Measurements from ENCODE around the gene CNR1.

- TF ChIP-seq, protein P1, sequence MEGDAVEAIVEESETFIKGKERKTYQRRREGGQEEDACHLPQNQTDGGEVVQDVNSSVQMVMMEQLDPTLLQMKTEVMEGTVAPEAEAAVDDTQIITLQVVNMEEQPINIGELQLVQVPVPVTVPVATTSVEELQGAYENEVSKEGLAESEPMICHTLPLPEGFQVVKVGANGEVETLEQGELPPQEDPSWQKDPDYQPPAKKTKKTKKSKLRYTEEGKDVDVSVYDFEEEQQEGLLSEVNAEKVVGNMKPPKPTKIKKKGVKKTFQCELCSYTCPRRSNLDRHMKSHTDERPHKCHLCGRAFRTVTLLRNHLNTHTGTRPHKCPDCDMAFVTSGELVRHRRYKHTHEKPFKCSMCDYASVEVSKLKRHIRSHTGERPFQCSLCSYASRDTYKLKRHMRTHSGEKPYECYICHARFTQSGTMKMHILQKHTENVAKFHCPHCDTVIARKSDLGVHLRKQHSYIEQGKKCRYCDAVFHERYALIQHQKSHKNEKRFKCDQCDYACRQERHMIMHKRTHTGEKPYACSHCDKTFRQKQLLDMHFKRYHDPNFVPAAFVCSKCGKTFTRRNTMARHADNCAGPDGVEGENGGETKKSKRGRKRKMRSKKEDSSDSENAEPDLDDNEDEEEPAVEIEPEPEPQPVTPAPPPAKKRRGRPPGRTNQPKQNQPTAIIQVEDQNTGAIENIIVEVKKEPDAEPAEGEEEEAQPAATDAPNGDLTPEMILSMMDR (conservative IDR thresholded peaks at IDR 0.05; ENCODE audit: low read depth, low read length), result no peak
- TF ChIP-seq RAD21 (IDR thresholded peaks at IDR 0.05; ENCODE audit: low read length) (no peak), BHLHE40 (IDR thresholded peaks at IDR 0.05; ENCODE audit: low read depth, low read length) (no peak), POLR2A (IDR thresholded peaks at IDR 0.05; ENCODE audit: low read depth, low read length) (no peak), CEBPB (IDR thresholded peaks at IDR 0.05; ENCODE audit: low read depth, low read length) (no peak), MAZ (IDR thresholded peaks at IDR 0.05; ENCODE audit: borderline replicate concordance, low read depth, low read length) (no peak), RFX5 (IDR thresholded peaks at IDR 0.05; ENCODE audit: low read depth, low read length) (no peak), CHD1 (IDR thresholded peaks at IDR 0.05; ENCODE audit: low read depth, low read length) (no peak), MXI1 (IDR thresholded peaks at IDR 0.05; ENCODE audit: borderline replicate concordance, low read depth, low read length) (no peak), SMC3 (IDR thresholded peaks at IDR 0.05; ENCODE audit: low read depth, low read length) (no peak)
- TF ChIP-seq, protein P2, sequence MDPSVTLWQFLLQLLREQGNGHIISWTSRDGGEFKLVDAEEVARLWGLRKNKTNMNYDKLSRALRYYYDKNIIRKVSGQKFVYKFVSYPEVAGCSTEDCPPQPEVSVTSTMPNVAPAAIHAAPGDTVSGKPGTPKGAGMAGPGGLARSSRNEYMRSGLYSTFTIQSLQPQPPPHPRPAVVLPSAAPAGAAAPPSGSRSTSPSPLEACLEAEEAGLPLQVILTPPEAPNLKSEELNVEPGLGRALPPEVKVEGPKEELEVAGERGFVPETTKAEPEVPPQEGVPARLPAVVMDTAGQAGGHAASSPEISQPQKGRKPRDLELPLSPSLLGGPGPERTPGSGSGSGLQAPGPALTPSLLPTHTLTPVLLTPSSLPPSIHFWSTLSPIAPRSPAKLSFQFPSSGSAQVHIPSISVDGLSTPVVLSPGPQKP (IDR thresholded peaks at IDR 0.05; ENCODE audit: borderline replicate concordance, low read depth, low read length), result no peak
- TF ChIP-seq, protein P3, sequence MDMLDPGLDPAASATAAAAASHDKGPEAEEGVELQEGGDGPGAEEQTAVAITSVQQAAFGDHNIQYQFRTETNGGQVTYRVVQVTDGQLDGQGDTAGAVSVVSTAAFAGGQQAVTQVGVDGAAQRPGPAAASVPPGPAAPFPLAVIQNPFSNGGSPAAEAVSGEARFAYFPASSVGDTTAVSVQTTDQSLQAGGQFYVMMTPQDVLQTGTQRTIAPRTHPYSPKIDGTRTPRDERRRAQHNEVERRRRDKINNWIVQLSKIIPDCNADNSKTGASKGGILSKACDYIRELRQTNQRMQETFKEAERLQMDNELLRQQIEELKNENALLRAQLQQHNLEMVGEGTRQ (IDR thresholded peaks at IDR 0.05; ENCODE audit: low read depth, low read length), result no peak
Measured at GRCh38 chr6:88165087-88165843, 882 bp downstream of the CNR1 start.
